K562 (cell line): Measurements from ENCODE around the gene SLC22A23. TPM values are rescaled to one million over a fixed set of nuclear protein-coding genes. Genes with fewer than 3 reads are reported as not detected.
A peak's percentile ranks its signal among the peaks of the same experiment; 100 is the strongest.

Experiments
- DACH1 ChIP-seq: fragments of 450-650 bp; IDR thresholded peaks from 2 replicates; pipeline ENCODE4 v1.6.1; 2018; ENCODE audit not compliant: partially characterized antibody
- ELF4 ChIP-seq: fragments of 450-650 bp; formaldehyde crosslinking; IDR thresholded peaks from 2 replicates; pipeline ENCODE4 v1.4.0; 2022; ENCODE audit warnings: missing genetic modification characterization
- GABPB1 ChIP-seq: sonication (generic); formaldehyde crosslinking; IDR thresholded peaks from 2 replicates; pipeline ENCODE4 v1.8.0; 2022; ENCODE audit warnings: mild to moderate bottlenecking, missing genetic modification reagents
- GATA2 ChIP-seq: sonication (generic); formaldehyde crosslinking; IDR thresholded peaks from 2 replicates; pipeline ENCODE4 v1.4.0; 2020; ENCODE audit warnings: mild to moderate bottlenecking, missing genetic modification reagents
- HDAC2 ChIP-seq: fragments of 450-650 bp; IDR thresholded peaks from 2 replicates; pipeline ENCODE4 v1.6.1; 2016; ENCODE audit warnings: mild to moderate bottlenecking
- KDM5B ChIP-seq: fragments of 200-600 bp; sonication (generic); IDR thresholded peaks from 2 replicates; pipeline ENCODE4 v1.6.1; 2012; ENCODE audit warnings: low read depth, mild to moderate bottlenecking, moderate library complexity, low read length, control low read depth, inconsistent platforms; ENCODE audit not compliant: insufficient replicate concordance
- MXD1 ChIP-seq: fragments of 250-450 bp; sonication (Bioruptor Pico); IDR thresholded peaks from 2 replicates; pipeline ENCODE4 v1.8.0; 2021; ENCODE audit warnings: borderline replicate concordance, mild to moderate bottlenecking, moderate library complexity; ENCODE audit not compliant: poor library complexity, severe bottlenecking
- PCBP1 ChIP-seq: fragments of 200-400 bp; formaldehyde crosslinking; IDR thresholded peaks from 2 replicates; pipeline ENCODE4 v1.6.1; 2018; ENCODE audit warnings: mild to moderate bottlenecking, low read depth, low read length; ENCODE audit not compliant: poor library complexity, severe bottlenecking
- PHF20 ChIP-seq: fragments of 450-650 bp; IDR thresholded peaks from 2 replicates; pipeline ENCODE4 v1.6.1; 2018; ENCODE audit not compliant: partially characterized antibody
- PHF8 ChIP-seq: fragments of 200-600 bp; sonication (generic); IDR thresholded peaks from 2 replicates; pipeline ENCODE4 v1.6.1; 2012; ENCODE audit warnings: mixed run types, mild to moderate bottlenecking, inconsistent platforms, low read length, moderate library complexity, borderline replicate concordance
- SIN3B ChIP-seq: fragments of 450-650 bp; IDR thresholded peaks from 2 replicates; pipeline ENCODE4 v1.6.1; 2017; ENCODE audit warnings: low read depth, mild to moderate bottlenecking, moderate library complexity
- TAF1 ChIP-seq: IDR thresholded peaks from 2 replicates; pipeline ENCODE4 v1.6.1; 2011; ENCODE audit warnings: mild to moderate bottlenecking, low read length, moderate library complexity; ENCODE audit not compliant: insufficient read depth, control insufficient read depth, severe bottlenecking; ENCODE audit errors: extremely low read depth
- TBL1XR1 ChIP-seq, 2 experiments: IDR thresholded peaks; 2 replicates each; pipeline ENCODE4 v1.6.1; 2012; ENCODE audit warnings: improper control_type of control experiment in 2 of 2, low read length in 2 of 2, mild to moderate bottlenecking in 1 of 2
- TRIM25 ChIP-seq: fragments of 450-650 bp; IDR thresholded peaks from 2 replicates; pipeline ENCODE4 v1.7.0; 2016; ENCODE audit warnings: borderline replicate concordance
- TSC22D4 ChIP-seq: fragments of 450-650 bp; IDR thresholded peaks from 2 replicates; pipeline ENCODE4 v1.6.1; 2016; ENCODE audit warnings: missing genetic modification characterization, missing biosample characterization, control low read depth
- U2AF1 ChIP-seq: fragments of 200-400 bp; formaldehyde crosslinking; optimal IDR thresholded peaks from 2 replicates; pipeline ENCODE3; 2017; ENCODE audit warnings: mild to moderate bottlenecking, low read depth, low read length, moderate library complexity
- ZBTB9 ChIP-seq: fragments of 450-650 bp; formaldehyde crosslinking; IDR thresholded peaks from 2 replicates; pipeline ENCODE4 v1.4.0; 2020; ENCODE audit warnings: mild to moderate bottlenecking, moderate library complexity
- ZNF592 ChIP-seq: fragments of 450-650 bp; IDR thresholded peaks from 2 replicates; pipeline ENCODE4 v1.6.1; 2017; ENCODE audit warnings: antibody characterized with exemption, mild to moderate bottlenecking
- ZSCAN32 ChIP-seq: fragments of 450-650 bp; formaldehyde crosslinking; IDR thresholded peaks from 2 replicates; pipeline ENCODE4 v1.4.0; 2020; ENCODE audit warnings: mild to moderate bottlenecking, moderate library complexity
- polyA plus RNA-seq, 8 experiments: library from polyadenylated mRNA; depleted of rRNA in 4 of 8; stranded (reverse) in 5 of 8; unstranded in 3 of 8; fragments of >200 nt; fragmentation: Nextera tagmentation in 2 of 8; fragmentation: Illumina TruSeq in 1 of 8; extraction: Ambion mirVana in 2 of 8; extraction: Trizol in 1 of 8; gene quantifications; 2 replicates each; pipeline versions ENCODE4 v1.2.1 to v1.2.3, GENCODE V29; 2011 to 2014; ENCODE audit warnings: inconsistent platforms in 1 of 8, missing spikeins in 1 of 8
- total RNA-seq, 7 experiments: library from RNA; depleted of rRNA in 6 of 7; stranded (reverse); fragments of >200 nt in 6 of 7; fragmentation: Illumina TruSeq in 2 of 7; extraction: Trizol in 2 of 7; gene quantifications; 2 replicates each; pipeline versions ENCODE4 v1.2.1 to v1.2.3, GENCODE V29; 2011 to 2021; ENCODE audit warnings: low replicate concordance in 1 of 7

SLC22A23 gene
- total and polyA plus RNA-seq, 9 of the 15 experiments (the other 6 are each of a cell fraction or from before 2014, with no cell fraction given): 0.30 to 8.7 (median 2.5) TPM

DNA sequence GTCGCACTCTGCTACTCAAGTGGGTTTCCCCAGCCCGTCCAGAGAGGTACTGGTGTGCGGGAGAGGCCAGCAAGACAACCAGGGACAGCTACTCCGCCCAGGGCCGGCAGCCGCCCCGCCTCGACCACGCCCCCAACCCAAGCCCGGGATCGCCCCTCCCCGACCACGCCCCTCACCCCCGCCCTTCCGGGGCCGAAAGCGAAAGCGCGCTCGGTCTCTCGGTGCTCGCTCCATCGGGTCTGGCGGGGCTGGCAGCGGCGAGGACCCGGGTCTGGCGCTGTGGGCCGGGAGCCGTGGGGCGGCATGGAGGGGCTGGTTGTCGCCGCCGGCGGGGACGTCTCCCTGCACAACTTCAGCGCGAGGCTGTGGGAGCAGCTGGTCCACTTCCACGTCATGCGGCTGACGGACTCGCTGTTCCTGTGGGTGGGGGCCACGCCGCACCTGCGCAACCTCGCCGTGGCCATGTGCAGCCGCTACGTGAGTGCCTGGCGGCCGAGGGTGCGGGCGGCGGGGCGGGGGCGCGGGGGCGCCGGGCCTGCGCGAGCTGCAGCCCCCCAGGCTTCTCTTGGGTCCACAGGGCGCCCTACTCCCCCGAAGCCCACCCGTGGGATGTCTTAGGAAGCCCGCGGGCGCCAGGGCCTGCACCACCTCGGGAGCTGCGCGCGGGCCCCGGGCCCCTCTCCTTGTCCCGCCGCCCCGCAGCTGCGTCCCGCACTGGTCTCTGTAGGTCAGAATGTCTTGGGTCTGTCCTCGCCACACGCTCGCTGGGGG lies 197.9 kb downstream of the SLC22A23 start, which contains the start of gene PSMG4 (continued):
- peak; percentile 68 for TF ChIP-seq ZNF592
- peak; percentile 60; the same call in 1 of the 2 replicates for TF ChIP-seq SIN3B
- TF ChIP-seq ZSCAN32: no peak
- peak; percentile 74 for TF ChIP-seq U2AF1
- TF ChIP-seq ZBTB9 (CRISPR knock-in tag): peak; percentile 78
- 0 out of 2 replicates have a peak, but pooled peaks have one; percentile 27 for TF ChIP-seq ELF4 (CRISPR knock-in tag)
- TF ChIP-seq MXD1 (CRISPR knock-in tag): peak; percentile 62
- no peak for TF ChIP-seq TRIM25
- TF ChIP-seq PCBP1: peak; percentile 30
- TF ChIP-seq PHF8: peak; percentile 88; the same call in 1 of the 2 replicates
- TF ChIP-seq GATA2: no peak
- TF ChIP-seq TAF1: peak; percentile 85
- peak; percentile 60 for TF ChIP-seq KDM5B
- TF ChIP-seq TSC22D4: no peak
- peak; percentile 71 for TF ChIP-seq PHF20
- peak; percentile 15 for TF ChIP-seq DACH1
- TF ChIP-seq HDAC2: peak; percentile 38; the same call in 1 of the 2 replicates
- peak; percentile 76 for TF ChIP-seq GABPB1
- peak in 1 of 2 experiments; percentile 54; a peak in 1 of 4 replicates for TF ChIP-seq TBL1XR1 (IDR thresholded peaks at IDR 0.05; ENCODE audit: low read length in 2 of 2)
